Activated naive CD8-positive, alpha-beta T cell treated with anti-CD3 and anti-CD28 coated beads, Interleukin-2, amount 50 U/mL, for 24 hours (primary cell): ENCODE measurements around the gene LMOD2.

Source experiments
- ATAC-seq: fragments of 150-1000 bp; cut with Tn5 transposase; one replicate; pipeline ENCODE4 v1.10.0; 2021
- DNase-seq: peaks from one replicate; pipeline ENCODE4 v3.0.0; 2021
- H3K27ac Mint-ChIP-seq: one replicate; pipeline ENCODE4 v1.8.0; 2021; ENCODE audit warnings: mild to moderate bottlenecking, mixed read lengths
- H3K27me3 Mint-ChIP-seq: one replicate; pipeline ENCODE4 v1.8.0; 2021; ENCODE audit warnings: mixed read lengths
- H3K36me3 Mint-ChIP-seq: one replicate; pipeline ENCODE4 v1.8.0; 2021; ENCODE audit warnings: low read depth, mixed read lengths
- H3K4me1 Mint-ChIP-seq: one replicate; pipeline ENCODE4 v1.8.0; 2021; ENCODE audit warnings: mixed read lengths
- H3K4me3 Mint-ChIP-seq: one replicate; pipeline ENCODE4 v1.8.0; 2021; ENCODE audit warnings: mild to moderate bottlenecking, moderate library complexity, mixed read lengths
- H3K9me3 Mint-ChIP-seq: one replicate; pipeline ENCODE4 v1.8.0; 2021; ENCODE audit warnings: mixed read lengths

LMOD2 gene, protein sequence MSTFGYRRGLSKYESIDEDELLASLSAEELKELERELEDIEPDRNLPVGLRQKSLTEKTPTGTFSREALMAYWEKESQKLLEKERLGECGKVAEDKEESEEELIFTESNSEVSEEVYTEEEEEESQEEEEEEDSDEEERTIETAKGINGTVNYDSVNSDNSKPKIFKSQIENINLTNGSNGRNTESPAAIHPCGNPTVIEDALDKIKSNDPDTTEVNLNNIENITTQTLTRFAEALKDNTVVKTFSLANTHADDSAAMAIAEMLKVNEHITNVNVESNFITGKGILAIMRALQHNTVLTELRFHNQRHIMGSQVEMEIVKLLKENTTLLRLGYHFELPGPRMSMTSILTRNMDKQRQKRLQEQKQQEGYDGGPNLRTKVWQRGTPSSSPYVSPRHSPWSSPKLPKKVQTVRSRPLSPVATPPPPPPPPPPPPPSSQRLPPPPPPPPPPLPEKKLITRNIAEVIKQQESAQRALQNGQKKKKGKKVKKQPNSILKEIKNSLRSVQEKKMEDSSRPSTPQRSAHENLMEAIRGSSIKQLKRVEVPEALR

DNA sequence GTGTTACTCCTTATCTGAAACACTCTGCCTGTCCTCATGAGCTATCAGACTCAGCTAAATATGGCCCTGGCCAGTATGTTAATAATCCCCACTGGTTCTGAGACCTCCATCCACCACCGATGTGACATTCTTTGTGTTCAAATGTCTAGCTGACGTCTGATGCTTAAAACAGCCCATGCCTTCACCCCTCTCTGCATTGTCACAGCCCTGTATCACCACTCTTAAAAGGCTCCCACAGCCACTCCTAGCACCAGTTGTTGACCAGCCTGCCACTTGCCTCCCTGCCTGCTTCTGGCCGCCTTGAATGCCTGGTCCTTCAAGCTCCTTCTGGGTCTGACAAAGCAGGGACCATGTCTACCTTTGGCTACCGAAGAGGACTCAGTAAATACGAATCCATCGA is at the start of gene LMOD2:
LMOD2 (plus strand) TSS at position 253 of the 400 bp plus-strand sequence; CDS start at position 351, 98 bp downstream.
- H3K36me3 Mint-ChIP-seq: no peaks in the 10 kb centered on the region
- no peak for DNase-seq
- no peak within 1 kb of the TSS for H3K27ac Mint-ChIP-seq
- ATAC-seq: no peak
- no peaks in the 10 kb centered on the region for H3K4me1 Mint-ChIP-seq
- H3K4me3 Mint-ChIP-seq: no peak within 1 kb of the TSS
- no peaks in the 10 kb centered on the region for H3K9me3 Mint-ChIP-seq
- H3K27me3 Mint-ChIP-seq: peaks cover 7% of the 10 kb centered on the region

- no peak for ATAC-seq
Measured at GRCh38 chr7:123607423-123607975, 48.2 kb upstream of the LMOD2 start.

DNA sequence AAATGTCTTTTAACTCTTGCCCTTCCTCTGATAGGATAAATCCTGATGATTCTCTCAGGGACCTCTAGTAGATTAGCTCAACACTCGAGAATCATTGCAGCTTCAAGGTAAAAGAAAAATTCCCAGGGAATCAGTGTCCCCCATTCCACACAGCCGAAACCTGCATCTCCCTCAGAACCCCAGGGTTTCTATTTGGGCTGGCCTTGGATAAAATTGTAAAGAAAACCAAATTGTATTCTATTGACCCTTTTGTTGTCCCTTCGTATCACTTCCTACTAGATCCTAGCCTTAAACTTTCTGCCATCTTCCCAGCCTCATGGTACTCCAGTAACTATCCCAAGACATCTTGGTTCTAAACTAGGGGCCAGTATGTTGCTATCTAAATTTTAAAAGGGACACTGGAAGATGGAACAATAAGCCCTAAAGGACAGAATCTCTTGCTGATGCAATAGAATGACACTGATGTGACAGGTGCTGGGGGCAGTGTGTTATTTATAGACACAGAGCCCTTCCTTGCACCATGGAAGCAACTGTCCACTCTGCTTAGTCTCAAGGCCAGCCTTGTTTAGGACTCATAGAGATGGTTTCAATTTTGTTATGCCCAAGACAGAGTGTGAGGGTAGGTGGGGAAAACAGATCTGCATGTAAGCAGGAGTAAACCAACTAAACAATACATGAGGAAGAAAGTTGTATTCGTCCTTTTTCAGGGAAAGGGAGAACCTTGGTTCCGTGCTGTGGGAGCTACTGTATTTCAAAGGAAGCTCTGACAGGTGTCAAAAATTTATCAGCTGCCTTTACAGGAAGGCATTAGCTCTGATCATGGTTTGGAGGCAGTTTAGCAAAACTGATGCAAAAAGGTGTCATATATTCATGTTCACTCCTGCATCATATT is 46.4 kb upstream of the LMOD2 start:
- ATAC-seq (no peak), DNase-seq (no peak)
- Mint-ChIP-seq H3K27me3 (peaks cover 13% of the 10 kb centered on the region), H3K9me3 (peaks cover 3% of the 10 kb centered on the region), H3K4me1 (no peaks in the 10 kb centered on the region), H3K36me3 (no peaks in the 10 kb centered on the region), H3K27ac (no peak overlapping the region), H3K4me3 (no peak overlapping the region)

More at GRCh38 chr7:123607423-123607975, 48.2 kb upstream of the LMOD2 start:
- Mint-ChIP-seq H3K9me3 (peaks cover 3% of the 10 kb centered on the region), H3K27me3 (peaks cover 2% of the 10 kb centered on the region), H3K4me1 (no peaks in the 10 kb centered on the region), H3K36me3 (no peaks in the 10 kb centered on the region), H3K27ac (no peak overlapping the region), H3K4me3 (no peak overlapping the region)
- DNase-seq: no peak

DNA sequence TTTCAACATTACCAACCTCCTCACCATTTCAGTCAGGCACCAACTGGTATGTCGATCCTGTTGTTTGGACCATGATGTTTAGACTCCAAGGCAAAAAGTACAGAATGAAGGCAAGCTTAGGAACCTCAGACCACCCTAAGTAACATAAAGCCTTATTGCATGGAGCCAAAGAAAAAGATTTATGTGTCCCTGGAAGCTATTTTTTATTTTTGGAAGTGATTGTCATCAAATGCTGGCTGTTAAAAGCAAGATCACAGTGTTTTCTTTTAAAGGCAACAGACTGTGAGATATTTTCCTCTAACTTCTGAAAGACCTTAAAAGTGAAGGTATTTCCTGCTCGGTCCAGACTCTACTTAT is 45.8 kb upstream of the LMOD2 start:
- Mint-ChIP-seq H3K36me3 (no peaks in the 10 kb centered on the region), H3K9me3 (peaks cover 3% of the 10 kb centered on the region), H3K27me3 (peaks cover 14% of the 10 kb centered on the region), H3K27ac (no peak overlapping the region), H3K4me3 (no peak overlapping the region), H3K4me1 (no peaks in the 10 kb centered on the region)
- DNase-seq (no peak), ATAC-seq (no peak)

- peaks cover 19% of the 10 kb centered on the region for H3K27me3 Mint-ChIP-seq
- no peaks in the 10 kb centered on the region for H3K36me3 Mint-ChIP-seq
- H3K4me3 Mint-ChIP-seq: no peak overlapping the region
- H3K9me3 Mint-ChIP-seq: peaks cover 3% of the 10 kb centered on the region
- no peak for ATAC-seq
- no peak overlapping the region for H3K27ac Mint-ChIP-seq
- no peak for DNase-seq
- no peaks in the 10 kb centered on the region for H3K4me1 Mint-ChIP-seq
Measured at GRCh38 chr7:123612024-123612423, 43.6 kb upstream of the LMOD2 start.

DNA sequence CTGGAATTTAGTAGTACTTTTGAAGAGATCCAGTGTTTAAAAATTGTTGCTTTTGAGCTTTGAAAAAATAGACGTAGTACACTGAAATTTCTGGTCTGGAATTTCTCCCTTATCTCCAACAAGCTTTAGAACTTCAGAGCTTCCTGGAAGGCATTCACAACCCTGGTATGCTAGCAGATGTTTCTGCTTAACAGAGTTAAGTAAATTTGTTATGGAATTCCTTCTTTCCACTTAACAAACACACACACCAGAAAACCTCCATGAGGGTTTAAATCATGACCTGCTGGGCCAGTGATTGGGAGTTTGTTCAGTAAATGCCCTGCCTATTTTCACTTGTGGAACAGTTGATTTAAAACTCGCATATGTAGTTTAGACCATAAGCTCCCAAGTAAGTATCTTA is 40.3 kb upstream of the LMOD2 start:
- H3K4me1 Mint-ChIP-seq: no peaks in the 10 kb centered on the region
- no peak overlapping the region for H3K27ac Mint-ChIP-seq
- ATAC-seq: no peak
- DNase-seq: no peak
- H3K36me3 Mint-ChIP-seq: no peaks in the 10 kb centered on the region
- H3K9me3 Mint-ChIP-seq: peaks cover 3% of the 10 kb centered on the region
- H3K4me3 Mint-ChIP-seq: no peak overlapping the region
- H3K27me3 Mint-ChIP-seq: peaks cover 21% of the 10 kb centered on the region

DNA sequence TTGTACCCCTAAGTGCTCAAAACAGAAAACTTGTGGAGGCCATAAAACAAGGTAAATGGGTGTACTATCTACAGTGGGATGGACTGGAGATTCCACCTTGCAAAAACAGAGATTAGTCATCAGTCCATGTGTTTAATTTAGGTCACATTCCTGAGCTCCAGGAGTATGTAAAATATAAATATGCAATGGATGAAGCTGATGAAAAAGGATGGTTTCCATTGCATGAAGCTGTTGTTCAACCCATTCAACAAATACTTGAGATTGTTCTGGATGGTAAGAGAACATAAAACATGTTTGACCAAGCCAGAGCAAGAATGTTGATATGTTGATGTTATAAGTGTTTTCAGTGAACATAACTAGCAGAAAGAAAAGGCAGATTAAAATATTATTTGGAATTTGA is 39.4 kb upstream of the LMOD2 start:
- no peak for ATAC-seq

GRCh38 chr7:123621707-123622106 is 34.0 kb upstream of the LMOD2 start:
- Mint-ChIP-seq H3K4me1 (no peaks in the 10 kb centered on the region), H3K4me3 (no peak overlapping the region), H3K36me3 (no peaks in the 10 kb centered on the region), H3K9me3 (no peaks in the 10 kb centered on the region), H3K27ac (no peak overlapping the region), H3K27me3 (peaks cover 3% of the 10 kb centered on the region)
- ATAC-seq (no peak), DNase-seq (no peak)

More for the DNA sequence above, 39.4 kb upstream of the LMOD2 start:
- Mint-ChIP-seq H3K4me3 (no peak overlapping the region), H3K9me3 (peaks cover 3% of the 10 kb centered on the region), H3K36me3 (no peaks in the 10 kb centered on the region), H3K27ac (no peak overlapping the region), H3K4me1 (no peaks in the 10 kb centered on the region), H3K27me3 (peaks cover 21% of the 10 kb centered on the region)
- no peak for DNase-seq

- Mint-ChIP-seq H3K4me1 (no peaks in the 10 kb centered on the region), H3K27me3 (peaks cover 3% of the 10 kb centered on the region), H3K9me3 (no peaks in the 10 kb centered on the region), H3K4me3 (no peak overlapping the region), H3K36me3 (no peaks in the 10 kb centered on the region), H3K27ac (no peak overlapping the region)
- DNase-seq (no peak), ATAC-seq (no peak)
Measured at GRCh38 chr7:123622660-123623386, 32.8 kb upstream of the LMOD2 start.

- no peak overlapping the region for H3K4me3 Mint-ChIP-seq
- peak; percentile 69 for DNase-seq
- H3K27me3 Mint-ChIP-seq: peaks cover 2% of the 10 kb centered on the region
- H3K9me3 Mint-ChIP-seq: no peaks in the 10 kb centered on the region
- no peaks in the 10 kb centered on the region for H3K36me3 Mint-ChIP-seq
- H3K27ac Mint-ChIP-seq: no peak overlapping the region
- no peaks in the 10 kb centered on the region for H3K4me1 Mint-ChIP-seq
- no peak for ATAC-seq
Measured at GRCh38 chr7:123624527-123625183, 31.0 kb upstream of the LMOD2 start.

DNA sequence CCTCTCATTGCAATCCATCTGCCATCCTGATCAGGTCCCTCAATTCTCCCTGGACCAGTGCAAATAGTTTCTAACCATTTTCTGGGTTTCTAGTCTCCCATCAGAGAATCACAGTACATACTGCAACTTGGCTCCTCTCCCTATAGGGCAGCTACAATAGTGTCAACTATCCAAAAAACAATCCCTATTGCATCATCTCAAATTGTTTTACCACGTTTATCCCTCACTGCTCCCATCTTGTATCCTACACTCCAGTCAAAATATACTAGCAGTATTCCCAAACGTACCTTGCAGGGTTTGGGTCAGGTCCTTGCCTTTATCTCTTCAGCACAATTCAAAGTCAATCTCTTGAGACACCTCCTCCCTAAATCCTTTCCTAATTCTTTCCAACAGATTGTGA is 30.4 kb upstream of the LMOD2 start:
- Mint-ChIP-seq H3K36me3 (no peaks in the 10 kb centered on the region), H3K4me3 (no peak overlapping the region), H3K9me3 (no peaks in the 10 kb centered on the region), H3K4me1 (no peaks in the 10 kb centered on the region), H3K27ac (no peak overlapping the region), H3K27me3 (peaks cover 2% of the 10 kb centered on the region)
- DNase-seq (no peak), ATAC-seq (no peak)

DNA sequence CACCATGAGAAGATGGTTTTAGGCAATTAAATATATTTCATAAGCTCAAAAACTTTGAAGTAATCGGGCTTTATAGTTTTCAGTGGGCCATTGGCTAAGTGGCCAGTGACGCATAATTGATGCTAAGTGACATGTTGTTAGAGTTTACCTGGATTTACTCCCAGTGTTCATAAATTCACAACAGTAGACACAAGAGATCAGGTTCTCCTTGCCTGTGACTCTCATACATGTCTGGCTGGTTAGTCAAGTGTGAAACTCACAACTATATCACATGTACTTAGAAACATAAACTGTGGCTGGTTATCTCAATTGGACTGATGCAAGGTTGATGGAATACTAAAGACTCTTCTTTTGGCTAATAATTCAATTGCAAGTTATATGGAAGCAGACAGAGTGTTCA is 27.8 kb upstream of the LMOD2 start:
- no peaks in the 10 kb centered on the region for H3K9me3 Mint-ChIP-seq
- no peak for DNase-seq
- no peak overlapping the region for H3K4me3 Mint-ChIP-seq
- H3K4me1 Mint-ChIP-seq: no peaks in the 10 kb centered on the region
- H3K27ac Mint-ChIP-seq: no peak overlapping the region
- ATAC-seq: no peak
- no peaks in the 10 kb centered on the region for H3K36me3 Mint-ChIP-seq
- H3K27me3 Mint-ChIP-seq: peaks cover 7% of the 10 kb centered on the region

GRCh38 chr7:123628829-123629228 is 26.8 kb upstream of the LMOD2 start:
- Mint-ChIP-seq H3K27me3 (peaks cover 9% of the 10 kb centered on the region), H3K4me1 (no peaks in the 10 kb centered on the region), H3K9me3 (no peaks in the 10 kb centered on the region), H3K36me3 (no peaks in the 10 kb centered on the region), H3K27ac (no peak overlapping the region), H3K4me3 (no peak overlapping the region)
- ATAC-seq: no peak
- no peak for DNase-seq

- no peak for DNase-seq
- no peaks in the 10 kb centered on the region for H3K9me3 Mint-ChIP-seq
Measured at GRCh38 chr7:123629281-123629680, 26.4 kb upstream of the LMOD2 start.

More at GRCh38 chr7:123629281-123629680, 26.4 kb upstream of the LMOD2 start:
- ATAC-seq: no peak
- no peaks in the 10 kb centered on the region for H3K36me3 Mint-ChIP-seq
- peaks cover 9% of the 10 kb centered on the region for H3K27me3 Mint-ChIP-seq
- no peak overlapping the region for H3K27ac Mint-ChIP-seq
- H3K4me1 Mint-ChIP-seq: no peaks in the 10 kb centered on the region
- no peak overlapping the region for H3K4me3 Mint-ChIP-seq
